Measurements from ENCODE around the gene ZEB1. TPM values are rescaled to one million over a fixed set of nuclear protein-coding genes. Genes with fewer than 3 reads are reported as not detected.

ZEB1 gene
- total RNA-seq, 1 experiment from 2014 or later, result 10.3 TPM

- Mint-ChIP-seq H3K9me3 (ENCODE audit: low read depth, unreplicated experiment) (no peaks in the 10 kb centered on the region), H3K4me3 (ENCODE audit: low read depth, unreplicated experiment) (no peak overlapping the region), H3K36me3 (ENCODE audit: insufficient read depth, unreplicated experiment) (no peaks in the 10 kb centered on the region), H3K4me1 (ENCODE audit: low read depth, unreplicated experiment) (peaks cover 20% of the 10 kb centered on the region), H3K27ac (ENCODE audit: unreplicated experiment) (no peak overlapping the region), H3K27me3 (ENCODE audit: unreplicated experiment) (no peaks in the 10 kb centered on the region)
- DNase-seq, result no peak
- TF ChIP-seq CTCF (IDR thresholded peaks at IDR 0.05; ENCODE audit: unreplicated experiment), result no peak
- CTCF ChIA-PET, result no interaction called here
- intact Hi-C loops (cut with micrococcal nuclease; ENCODE audit: unreplicated experiment), result loop anchor here (10.0 kb wide), 1 partner anchor 563 kb away; no protein-coding TSS in a partner anchor
- BruUV-seq (replicated peaks), result no TSS peak
Observed at GRCh38 chr10:31347705-31348104, 28.7 kb downstream of the ZEB1 start.

GRCh38 chr10:31350891-31351290 lies 31.9 kb downstream of the ZEB1 start:
- no peak for TF ChIP-seq CTCF (IDR thresholded peaks at IDR 0.05; ENCODE audit: unreplicated experiment)
- DNase-seq, result no peak
- H3K27me3 Mint-ChIP-seq (ENCODE audit: unreplicated experiment), result no peaks in the 10 kb centered on the region
- CTCF ChIA-PET, result no interaction called here
- intact Hi-C loops (cut with micrococcal nuclease; ENCODE audit: unreplicated experiment), result loop anchor here (10.0 kb wide), 1 partner anchor 134 kb away; no protein-coding TSS in a partner anchor
- no peak overlapping the region for H3K27ac Mint-ChIP-seq (ENCODE audit: unreplicated experiment)
- no TSS peak for BruUV-seq (replicated peaks)
- no peaks in the 10 kb centered on the region for H3K36me3 Mint-ChIP-seq (ENCODE audit: insufficient read depth, unreplicated experiment)
- H3K4me1 Mint-ChIP-seq (ENCODE audit: low read depth, unreplicated experiment), result peaks cover 35% of the 10 kb centered on the region
- no peaks in the 10 kb centered on the region for H3K9me3 Mint-ChIP-seq (ENCODE audit: low read depth, unreplicated experiment)
- no peak overlapping the region for H3K4me3 Mint-ChIP-seq (ENCODE audit: low read depth, unreplicated experiment)

DNA sequence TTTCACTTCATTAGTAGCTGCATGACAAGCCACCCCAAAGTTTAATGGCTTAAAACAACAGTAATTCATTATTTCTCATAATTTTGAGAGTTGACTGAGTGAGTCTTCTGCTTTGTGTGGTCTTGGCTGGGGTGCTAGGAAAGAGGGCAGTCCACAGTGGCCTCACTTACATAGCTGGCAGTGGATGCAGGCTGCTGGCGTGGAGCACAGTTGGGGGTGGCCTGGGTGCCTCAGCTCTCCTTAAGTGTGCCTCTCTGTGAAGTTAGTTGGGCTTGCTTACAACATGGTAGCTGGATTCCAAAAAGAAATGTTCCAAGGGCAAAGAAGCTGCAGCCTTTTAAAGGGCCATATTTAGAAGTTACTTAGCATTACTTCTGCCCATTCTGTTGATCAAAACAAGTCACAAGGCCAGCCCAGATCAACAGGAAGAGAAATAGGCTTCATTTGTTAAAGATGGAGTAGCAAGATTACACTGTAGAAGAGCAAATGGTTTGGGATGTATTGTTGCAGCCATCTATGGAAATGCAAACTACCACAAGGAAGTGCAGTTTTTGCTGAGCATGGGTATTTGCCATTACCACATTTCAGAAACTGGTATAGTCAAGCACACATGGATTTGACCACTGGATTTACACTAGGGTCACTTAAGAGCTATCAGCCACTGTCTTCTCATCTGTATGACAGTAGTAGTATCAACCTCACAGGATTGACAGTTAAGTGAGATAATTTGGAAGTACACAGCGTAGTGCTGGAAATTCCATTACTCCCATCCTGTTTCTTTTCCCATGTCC lies 33.6 kb downstream of the ZEB1 start:
- H3K4me1 Mint-ChIP-seq (ENCODE audit: low read depth, unreplicated experiment), result peaks cover 38% of the 10 kb centered on the region
- H3K4me3 Mint-ChIP-seq (ENCODE audit: low read depth, unreplicated experiment), result no peak overlapping the region
- no peak for DNase-seq
- H3K9me3 Mint-ChIP-seq (ENCODE audit: low read depth, unreplicated experiment), result no peaks in the 10 kb centered on the region
- CTCF ChIA-PET, result interaction anchor here (1.8 kb wide), 1 partner anchor 321 kb away, joined by 7 read pairs; the partner anchor contains the start of gene ZNF438
- intact Hi-C loops (cut with micrococcal nuclease; ENCODE audit: unreplicated experiment), result loop anchor here (2.0 to 10.0 kb wide), 2 partner anchors 62 to 132 kb away; no protein-coding TSS in a partner anchor
- H3K36me3 Mint-ChIP-seq (ENCODE audit: insufficient read depth, unreplicated experiment), result no peaks in the 10 kb centered on the region
- no peaks in the 10 kb centered on the region for H3K27me3 Mint-ChIP-seq (ENCODE audit: unreplicated experiment)
- H3K27ac Mint-ChIP-seq (ENCODE audit: unreplicated experiment), result no peak overlapping the region
- no TSS peak for BruUV-seq (replicated peaks)
- TF ChIP-seq CTCF (IDR thresholded peaks at IDR 0.05; ENCODE audit: unreplicated experiment), result no peak

DNA sequence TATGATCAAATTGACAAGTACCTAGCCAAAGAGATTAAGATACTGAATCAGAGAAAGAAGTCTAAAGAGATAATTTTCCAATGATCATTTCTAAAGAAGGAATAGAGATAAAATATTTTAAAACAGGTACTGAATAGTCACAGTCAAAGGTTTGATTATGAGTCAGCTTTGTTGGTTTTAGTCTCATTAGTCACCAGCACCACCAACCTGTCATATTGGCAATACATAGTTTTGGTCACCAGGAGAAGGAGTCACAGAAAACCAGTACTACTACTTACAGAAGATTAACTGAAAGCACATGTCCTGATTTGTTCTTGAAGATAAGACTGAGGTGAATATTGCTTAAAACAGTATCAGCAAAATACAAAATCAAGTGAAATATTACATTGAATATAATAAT lies 34.6 kb downstream of the ZEB1 start:
- H3K27me3 Mint-ChIP-seq (ENCODE audit: unreplicated experiment), result no peaks in the 10 kb centered on the region
- H3K9me3 Mint-ChIP-seq (ENCODE audit: low read depth, unreplicated experiment), result no peaks in the 10 kb centered on the region
- CTCF ChIA-PET, result interaction anchor here (0.8 to 1.8 kb wide), 2 partner anchors 11 to 322 kb away, joined by 3 to 7 read pairs; partner anchors contain the start of gene ZNF438
- intact Hi-C loops (cut with micrococcal nuclease; ENCODE audit: unreplicated experiment), result loop anchor here (2.0 to 10.0 kb wide), 2 partner anchors 61 to 131 kb away; no protein-coding TSS in a partner anchor
- H3K4me3 Mint-ChIP-seq (ENCODE audit: low read depth, unreplicated experiment), result no peak overlapping the region
- peaks cover 38% of the 10 kb centered on the region for H3K4me1 Mint-ChIP-seq (ENCODE audit: low read depth, unreplicated experiment)
- peak; percentile 49 for DNase-seq
- no peaks in the 10 kb centered on the region for H3K36me3 Mint-ChIP-seq (ENCODE audit: insufficient read depth, unreplicated experiment)
- TF ChIP-seq CTCF (IDR thresholded peaks at IDR 0.05; ENCODE audit: unreplicated experiment), result no peak
- H3K27ac Mint-ChIP-seq (ENCODE audit: unreplicated experiment), result peak overlapping the region; percentile 47
- no TSS peak for BruUV-seq (replicated peaks)

Data from Calu3 (cell line).